Activated CD4-positive, alpha-beta T cell treated with anti-CD3 and anti-CD28 coated beads for 36 hours (primary cell): ENCODE data around the gene PSEN2. TPM values are rescaled to one million over a fixed set of nuclear protein-coding genes. Genes with fewer than 3 reads are reported as not detected.

Experiments
- ATAC-seq: fragments of 200-7000 bp; cut with Tn5 transposase; one replicate; pipeline ENCODE4 v1.10.0; 2021; ENCODE audit warnings: mild to moderate bottlenecking, moderate library complexity
- CTCF ChIA-PET: fragments of 350-600 bp; sonication (Branson Sonifier 250); formaldehyde crosslinking; loops from one replicate; lab custom pipeline; 2021; ENCODE audit warnings: antibody characterized with exemption; lab: Charles Lee
- POLR2A ChIA-PET: fragments of 350-600 bp; sonication (Branson Sonifier 250); formaldehyde crosslinking; loops from one replicate; lab custom pipeline; 2021; ENCODE audit warnings: antibody characterized with exemption, inconsistent platforms; lab: Charles Lee
- DNase-seq: peaks from one replicate; pipeline ENCODE4 v3.0.0-alpha.2; 2020
- H3K27ac Mint-ChIP-seq: one replicate; pipeline ENCODE4 v1.8.0; 2021; ENCODE audit warnings: mixed read lengths
- H3K27me3 Mint-ChIP-seq: one replicate; pipeline ENCODE4 v1.8.0; 2021; ENCODE audit warnings: mixed read lengths
- H3K36me3 Mint-ChIP-seq: one replicate; pipeline ENCODE4 v1.8.0; 2021; ENCODE audit warnings: low read depth, mixed read lengths
- H3K4me1 Mint-ChIP-seq: one replicate; pipeline ENCODE4 v1.8.0; 2021; ENCODE audit warnings: mixed read lengths
- H3K4me3 Mint-ChIP-seq: one replicate; pipeline ENCODE4 v1.8.0; 2021; ENCODE audit warnings: mild to moderate bottlenecking, moderate library complexity, mixed read lengths
- H3K9me3 Mint-ChIP-seq: one replicate; pipeline ENCODE4 v1.8.0; 2021; ENCODE audit warnings: low read depth, mixed read lengths
- intact Hi-C, 2 experiments: fragments of 100-400 bp; cut with DNase I in 1 of 2; cut with micrococcal nuclease in 1 of 2; formaldehyde crosslinking; loops; one replicate each; pipeline versions ENCODE4 v1.14.2 to v1.15.1; 2022 to 2024; cut with DNase I, micrococcal nuclease
- total RNA-seq, 2 experiments: library from RNA; stranded (reverse); gene quantifications; one replicate each; pipeline ENCODE4 v1.2.3, GENCODE V29; 2021

PSEN2 gene
- total RNA-seq, 2 experiments from 2014 or later: 2.2 to 3.2 TPM

- H3K27ac Mint-ChIP-seq: no peak overlapping the region
- peaks cover 15% of the 10 kb centered on the region for H3K4me1 Mint-ChIP-seq
- ChIA-PET POLR2A (no interaction called here), CTCF (no interaction called here)
- DNase-seq (no peak), ATAC-seq (no peak)
- no peaks in the 10 kb centered on the region for H3K27me3 Mint-ChIP-seq
- no peaks in the 10 kb centered on the region for H3K36me3 Mint-ChIP-seq
- intact Hi-C loops: no loop called here
- H3K9me3 Mint-ChIP-seq: no peaks in the 10 kb centered on the region
- no peak overlapping the region for H3K4me3 Mint-ChIP-seq
These were observed 7.3 kb downstream of the PSEN2 start for GRCh38 chr1:226877669-226878068.

DNA sequence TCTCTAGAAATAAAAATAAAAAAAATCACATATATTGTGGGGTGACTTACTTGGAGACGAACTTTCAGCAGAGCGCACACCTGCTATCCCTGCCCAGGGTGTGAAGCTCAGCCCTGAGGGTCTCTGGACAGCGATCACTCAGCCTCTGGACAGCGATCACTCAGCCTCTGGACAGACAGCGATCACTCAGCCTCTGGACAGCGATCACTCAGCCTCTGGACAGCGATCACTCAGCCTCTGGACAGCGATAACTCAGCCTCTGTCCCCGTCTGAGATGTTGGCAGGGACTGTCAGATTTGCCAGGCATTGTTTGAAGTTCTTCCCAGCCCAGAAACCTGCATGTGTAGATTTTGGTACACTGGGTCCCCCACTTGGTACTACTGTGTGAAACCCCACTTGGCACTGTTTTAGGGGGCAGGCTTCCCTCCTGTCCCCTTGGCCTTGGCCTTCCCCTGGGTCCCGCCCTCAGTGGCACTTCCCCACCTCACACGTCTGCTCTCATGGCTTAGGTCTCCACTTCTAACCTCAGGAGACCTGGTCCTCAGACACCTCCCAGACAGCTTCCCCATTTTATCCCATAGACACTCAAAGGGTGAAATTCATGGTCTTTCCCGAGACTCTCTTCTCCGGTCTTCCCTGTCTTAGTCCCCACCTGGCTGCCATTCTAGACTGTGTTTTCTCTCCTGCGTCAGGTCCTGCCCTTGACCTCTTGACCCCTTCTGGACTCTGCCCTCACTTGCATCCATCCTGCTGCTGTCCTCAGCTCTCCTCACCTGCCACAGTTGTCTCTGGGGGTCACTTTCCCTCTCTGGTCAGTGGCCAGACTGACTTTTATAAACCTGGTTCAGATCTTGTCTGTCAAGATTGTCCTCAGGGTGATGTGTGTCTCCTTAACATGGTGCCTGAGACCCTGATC, 10.2 kb downstream of the PSEN2 start:
- Mint-ChIP-seq H3K4me3 (no peak overlapping the region), H3K27ac (no peak overlapping the region), H3K27me3 (no peaks in the 10 kb centered on the region), H3K4me1 (peaks cover 44% of the 10 kb centered on the region), H3K9me3 (no peaks in the 10 kb centered on the region), H3K36me3 (no peaks in the 10 kb centered on the region)
- ATAC-seq (no peak), DNase-seq (no peak)
- ChIA-PET CTCF (interaction anchor here (0.5 to 1.9 kb wide), 2 partner anchors 246 to 355 kb away, joined by 3 to 9 read pairs; no protein-coding TSS in a partner anchor), POLR2A (no interaction called here)
- intact Hi-C loops: loop anchor here in 1 of 2 experiments (5.0 to 10.0 kb wide), 2 partner anchors 178 to 854 kb away; partner anchors contain the start of genes JMJD4 and SNAP47

DNA sequence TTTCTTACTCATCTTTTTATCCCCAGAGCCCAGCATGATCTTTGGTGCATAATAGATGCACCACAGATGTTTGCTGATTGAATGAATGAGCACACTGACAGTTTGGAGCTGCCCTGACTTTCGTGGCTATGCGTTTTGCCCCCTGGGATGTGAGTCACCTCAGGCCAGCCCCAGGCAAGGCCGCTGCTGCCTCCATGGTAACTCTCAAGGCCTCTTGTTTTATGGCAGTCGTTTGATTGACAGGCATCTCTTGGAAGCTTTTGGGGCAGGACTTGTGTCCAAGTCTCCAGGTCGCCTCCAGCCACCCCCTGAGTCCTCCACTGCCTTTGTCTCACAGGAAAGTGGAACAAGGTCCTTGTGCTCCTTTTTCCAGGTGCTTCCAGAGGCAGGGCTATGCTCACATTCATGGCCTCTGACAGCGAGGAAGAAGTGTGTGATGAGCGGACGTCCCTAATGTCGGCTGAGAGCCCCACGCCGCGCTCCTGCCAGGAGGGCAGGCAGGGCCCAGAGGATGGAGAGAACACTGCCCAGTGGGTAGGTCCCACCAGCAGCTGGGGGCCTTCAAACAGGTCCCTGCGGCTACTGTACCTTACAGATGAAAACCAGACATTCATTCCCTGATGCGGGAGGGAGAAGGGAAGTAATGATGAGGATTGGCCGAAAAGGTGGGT, 11.2 kb downstream of the PSEN2 start:
- Mint-ChIP-seq H3K27ac (peak overlapping the region; percentile 91), H3K4me3 (peak overlapping the region; percentile 64), H3K27me3 (no peaks in the 10 kb centered on the region), H3K4me1 (peaks cover 53% of the 10 kb centered on the region), H3K36me3 (no peaks in the 10 kb centered on the region), H3K9me3 (no peaks in the 10 kb centered on the region)
- DNase-seq (peak; percentile 18), ATAC-seq (no peak)
- ChIA-PET CTCF (interaction anchor here (0.5 to 1.9 kb wide), 4 partner anchors 32 to 356 kb away, joined by 3 to 9 read pairs (median 4); no protein-coding TSS in a partner anchor), POLR2A (no interaction called here)
- intact Hi-C loops: loop anchor here (1.0 to 10.0 kb wide), 7 partner anchors 53 to 853 kb away; partner anchors contain the start of genes JMJD4 (in 1 of the 2) and SNAP47 (in 1 of the 2)

GRCh38 chr1:226882187-226882586, 11.8 kb downstream of the PSEN2 start:
- Mint-ChIP-seq H3K27ac (peak overlapping the region; percentile 91), H3K4me3 (peak overlapping the region; percentile 64), H3K27me3 (no peaks in the 10 kb centered on the region), H3K36me3 (no peaks in the 10 kb centered on the region), H3K9me3 (no peaks in the 10 kb centered on the region), H3K4me1 (peaks cover 53% of the 10 kb centered on the region)
- intact Hi-C loops: loop anchor here (1.0 to 10.0 kb wide), 7 partner anchors 53 to 853 kb away; partner anchors contain the start of genes JMJD4 (in 1 of the 2) and SNAP47 (in 1 of the 2)
- ATAC-seq (peak; percentile 12), DNase-seq (peak; percentile 39)
- ChIA-PET POLR2A (interaction anchor here (1.0 to 1.3 kb wide), 3 partner anchors 8 to 33 kb away, joined by 3 to 6 read pairs (median 4); no protein-coding TSS in a partner anchor), CTCF (interaction anchor here (0.8 to 1.9 kb wide), 7 partner anchors 12 to 256 kb away, joined by 3 to 9 read pairs (median 5); partner anchors contain the start of gene PSEN2)

GRCh38 chr1:226882631-226883409, 12.4 kb downstream of the PSEN2 start:
- Mint-ChIP-seq H3K4me1 (peaks cover 53% of the 10 kb centered on the region), H3K36me3 (no peaks in the 10 kb centered on the region), H3K4me3 (peak overlapping the region; percentile 64), H3K27ac (peak overlapping the region; percentile 91), H3K27me3 (no peaks in the 10 kb centered on the region), H3K9me3 (no peaks in the 10 kb centered on the region)
- intact Hi-C loops: loop anchor here (1.0 to 10.0 kb wide), 7 partner anchors 54 to 852 kb away; partner anchors contain the start of genes JMJD4 (in 1 of the 2) and SNAP47 (in 1 of the 2)
- CTCF ChIA-PET: interaction anchor here (0.6 to 1.9 kb wide), 8 partner anchors 13 to 408 kb away, joined by 3 to 9 read pairs (median 4); partner anchors contain the start of gene PSEN2
- peak; percentile 54 for DNase-seq
- ATAC-seq: peak; percentile 92
- POLR2A ChIA-PET: interaction anchor here (0.6 to 1.3 kb wide), 7 partner anchors 8 to 256 kb away, joined by 3 to 12 read pairs (median 4); partner anchors contain the start of gene COQ8A

- peak overlapping the region; percentile 91 for H3K27ac Mint-ChIP-seq
- POLR2A ChIA-PET: interaction anchor here (1.1 to 1.3 kb wide), 3 partner anchors 31 to 257 kb away, joined by 3 to 12 read pairs (median 6); partner anchors contain the start of gene COQ8A
- no peak for ATAC-seq
- no peaks in the 10 kb centered on the region for H3K27me3 Mint-ChIP-seq
- CTCF ChIA-PET: interaction anchor here (0.7 to 1.4 kb wide), 4 partner anchors 55 to 259 kb away, joined by 3 to 9 read pairs (median 3); no protein-coding TSS in a partner anchor
- H3K4me1 Mint-ChIP-seq: peaks cover 53% of the 10 kb centered on the region
- DNase-seq: no peak
- no peaks in the 10 kb centered on the region for H3K9me3 Mint-ChIP-seq
- intact Hi-C loops: loop anchor here in 1 of 2 experiments (2.0 to 10.0 kb wide), 3 partner anchors 55 to 851 kb away; partner anchors contain the start of genes JMJD4 and SNAP47
- no peaks in the 10 kb centered on the region for H3K36me3 Mint-ChIP-seq
- H3K4me3 Mint-ChIP-seq: peak overlapping the region; percentile 64
These were observed 13.2 kb downstream of the PSEN2 start for GRCh38 chr1:226883630-226884029.

DNA sequence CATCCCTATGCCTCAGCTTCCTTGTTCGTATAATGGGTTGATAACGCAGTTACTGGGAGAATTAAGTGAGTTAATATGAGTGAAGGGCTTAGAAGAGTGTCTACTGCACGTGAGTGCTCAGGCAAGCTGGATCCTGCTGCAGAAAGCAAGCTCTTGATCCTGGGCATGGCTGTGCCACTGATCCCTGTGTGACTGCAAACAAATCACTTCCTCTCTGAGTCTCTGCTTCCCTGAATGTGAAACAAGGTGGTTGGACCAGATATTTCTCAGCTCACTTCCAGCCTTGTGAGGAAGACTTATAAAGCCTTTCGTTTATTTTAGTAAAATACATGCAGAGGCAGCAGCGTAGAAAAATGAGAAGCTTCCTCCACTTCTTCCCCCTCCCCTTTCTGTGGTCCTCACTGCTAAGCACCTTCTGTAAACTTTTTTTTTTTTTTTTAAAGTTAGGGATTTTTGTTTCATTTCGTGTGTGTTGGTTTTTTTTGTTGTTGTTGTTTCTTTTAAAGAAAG, 13.8 kb downstream of the PSEN2 start:
- no peak for ATAC-seq
- Mint-ChIP-seq H3K27me3 (no peaks in the 10 kb centered on the region), H3K4me3 (no peak overlapping the region), H3K4me1 (peaks cover 53% of the 10 kb centered on the region), H3K9me3 (no peaks in the 10 kb centered on the region), H3K27ac (peak overlapping the region; percentile 56), H3K36me3 (no peaks in the 10 kb centered on the region)
- no peak for DNase-seq
- intact Hi-C loops: loop anchor here in 1 of 2 experiments (5.0 to 10.0 kb wide), 2 partner anchors 182 to 851 kb away; partner anchors contain the start of genes JMJD4 and SNAP47
- ChIA-PET CTCF (interaction anchor here (0.7 to 0.9 kb wide), 4 partner anchors 55 to 260 kb away, joined by 3 read pairs; no protein-coding TSS in a partner anchor), POLR2A (interaction anchor here (0.9 to 1.3 kb wide), 2 partner anchors 241 to 258 kb away, joined by 3 to 6 read pairs; no protein-coding TSS in a partner anchor)

DNA sequence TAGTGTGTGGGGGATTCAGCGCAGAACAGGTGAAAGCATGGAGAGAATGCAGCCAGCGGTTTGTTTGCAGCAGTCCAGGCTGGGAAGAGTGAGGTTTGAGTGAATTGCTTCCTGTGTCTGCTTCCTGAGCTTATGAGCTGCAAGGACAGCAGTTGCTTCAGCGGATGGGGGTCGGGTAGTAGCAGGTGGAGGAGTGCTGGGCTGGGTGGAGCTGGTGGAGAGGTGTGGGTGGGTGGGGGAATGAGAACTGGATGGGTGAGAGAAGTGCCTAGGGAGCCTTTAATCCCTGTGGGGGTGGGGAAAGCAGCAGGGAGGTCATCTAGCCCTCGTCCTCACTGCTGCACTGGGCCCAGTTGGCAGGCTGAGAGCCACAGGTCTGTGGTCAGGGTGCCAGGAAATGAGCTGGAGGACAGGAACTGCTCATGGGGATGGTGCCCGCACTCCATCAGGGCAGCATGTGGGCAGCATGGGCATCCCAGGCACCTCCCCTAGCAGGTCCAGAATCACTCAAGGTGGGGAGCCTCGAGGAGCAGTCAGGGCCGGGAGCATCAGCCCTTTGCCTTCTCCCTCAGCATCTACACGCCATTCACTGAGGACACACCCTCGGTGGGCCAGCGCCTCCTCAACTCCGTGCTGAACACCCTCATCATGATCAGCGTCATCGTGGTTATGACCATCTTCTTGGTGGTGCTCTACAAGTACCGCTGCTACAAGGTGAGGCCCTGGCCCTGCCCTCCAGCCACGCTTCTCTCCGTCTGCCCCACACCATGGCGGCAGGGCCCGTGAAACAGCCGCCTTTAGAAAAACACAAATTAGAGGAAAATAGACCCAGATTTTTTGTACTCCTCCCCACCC, 14.8 kb downstream of the PSEN2 start:
- H3K4me3 Mint-ChIP-seq: no peak overlapping the region
- intact Hi-C loops: loop anchor here in 1 of 2 experiments (5.0 to 10.0 kb wide), 2 partner anchors 183 to 850 kb away; partner anchors contain the start of genes JMJD4 and SNAP47
- peaks cover 53% of the 10 kb centered on the region for H3K4me1 Mint-ChIP-seq
- no peaks in the 10 kb centered on the region for H3K36me3 Mint-ChIP-seq
- no peak for ATAC-seq
- peak overlapping the region; percentile 15 for H3K27ac Mint-ChIP-seq
- no peaks in the 10 kb centered on the region for H3K9me3 Mint-ChIP-seq
- no peak for DNase-seq
- ChIA-PET POLR2A (interaction anchor here (0.7 kb wide), 1 partner anchor 30 kb away, joined by 3 read pairs; no protein-coding TSS in a partner anchor), CTCF (interaction anchor here (0.7 kb wide), 1 partner anchor 153 kb away, joined by 3 read pairs; no protein-coding TSS in a partner anchor)
- H3K27me3 Mint-ChIP-seq: no peaks in the 10 kb centered on the region
